Stimulated activated naive CD8-positive, alpha-beta T cell treated with anti-CD3 and anti-CD28 coated beads, Interleukin-15, Interleukin-2, amounts not matched to agents 100 ng/mL and 50 ng/mL, for 24 hours (primary cell): ENCODE results near the gene S100A7.

Experiments used
- H3K27ac Mint-ChIP-seq: one replicate; pipeline ENCODE4 v1.8.0; 2021; ENCODE audit warnings: mild to moderate bottlenecking, mixed read lengths
- H3K27me3 Mint-ChIP-seq: one replicate; pipeline ENCODE4 v1.8.0; 2021; ENCODE audit warnings: mixed read lengths
- H3K36me3 Mint-ChIP-seq: one replicate; pipeline ENCODE4 v1.8.0; 2021; ENCODE audit warnings: low read depth, mixed read lengths
- H3K4me1 Mint-ChIP-seq: one replicate; pipeline ENCODE4 v1.8.0; 2021; ENCODE audit warnings: low read depth, mixed read lengths
- H3K4me3 Mint-ChIP-seq: one replicate; pipeline ENCODE4 v1.8.0; 2021; ENCODE audit warnings: mild to moderate bottlenecking, mixed read lengths
- H3K9me3 Mint-ChIP-seq: one replicate; pipeline ENCODE4 v1.8.0; 2021; ENCODE audit warnings: mixed read lengths

S100A7 gene

GRCh38 chr1:153460551-153460950 lies at the start of gene S100A7:
S100A7 (minus strand) TSS chr1:153460651; CDS start chr1:153459013, 1,638 bp downstream.
- Mint-ChIP-seq H3K4me3 (no peak within 1 kb of the TSS), H3K4me1 (no peaks in the 10 kb centered on the region), H3K9me3 (no peaks in the 10 kb centered on the region), H3K27ac (no peak within 1 kb of the TSS), H3K27me3 (peaks cover 30% of the 10 kb centered on the region), H3K36me3 (no peaks in the 10 kb centered on the region)

- no peaks in the 10 kb centered on the region for H3K27me3 Mint-ChIP-seq
- no peak overlapping the region for H3K4me3 Mint-ChIP-seq
- no peaks in the 10 kb centered on the region for H3K9me3 Mint-ChIP-seq
- H3K4me1 Mint-ChIP-seq = peaks cover 11% of the 10 kb centered on the region
- H3K27ac Mint-ChIP-seq = peak overlapping the region; percentile 38
- H3K36me3 Mint-ChIP-seq = no peaks in the 10 kb centered on the region
Observed at GRCh38 chr1:153509729-153510354, 49.4 kb upstream of the S100A7 start.

GRCh38 chr1:153509036-153509435 lies 48.6 kb upstream of the S100A7 start:
- H3K9me3 Mint-ChIP-seq = no peaks in the 10 kb centered on the region
- H3K4me1 Mint-ChIP-seq = peaks cover 15% of the 10 kb centered on the region
- H3K27ac Mint-ChIP-seq = no peak overlapping the region
- no peak overlapping the region for H3K4me3 Mint-ChIP-seq
- H3K36me3 Mint-ChIP-seq = no peaks in the 10 kb centered on the region
- no peaks in the 10 kb centered on the region for H3K27me3 Mint-ChIP-seq

GRCh38 chr1:153507926-153508583 lies 47.6 kb upstream of the S100A7 start:
- H3K27ac Mint-ChIP-seq = no peak overlapping the region
- no peaks in the 10 kb centered on the region for H3K9me3 Mint-ChIP-seq

GRCh38 chr1:153506831-153507413 lies 46.5 kb upstream of the S100A7 start:
- Mint-ChIP-seq H3K4me1 (peaks cover 15% of the 10 kb centered on the region), H3K27ac (no peak overlapping the region), H3K36me3 (no peaks in the 10 kb centered on the region), H3K9me3 (no peaks in the 10 kb centered on the region), H3K4me3 (no peak overlapping the region), H3K27me3 (no peaks in the 10 kb centered on the region)

More at GRCh38 chr1:153507926-153508583, 47.6 kb upstream of the S100A7 start:
- Mint-ChIP-seq H3K4me1 (peaks cover 15% of the 10 kb centered on the region), H3K36me3 (no peaks in the 10 kb centered on the region), H3K4me3 (no peak overlapping the region), H3K27me3 (no peaks in the 10 kb centered on the region)

GRCh38 chr1:153506386-153506785 lies 45.9 kb upstream of the S100A7 start:
- no peaks in the 10 kb centered on the region for H3K27me3 Mint-ChIP-seq
- H3K4me3 Mint-ChIP-seq = no peak overlapping the region
- no peaks in the 10 kb centered on the region for H3K9me3 Mint-ChIP-seq
- no peak overlapping the region for H3K27ac Mint-ChIP-seq
- H3K36me3 Mint-ChIP-seq = no peaks in the 10 kb centered on the region
- H3K4me1 Mint-ChIP-seq = peaks cover 13% of the 10 kb centered on the region

- H3K4me1 Mint-ChIP-seq = peaks cover 6% of the 10 kb centered on the region
- no peaks in the 10 kb centered on the region for H3K36me3 Mint-ChIP-seq
- H3K27me3 Mint-ChIP-seq = no peaks in the 10 kb centered on the region
- no peaks in the 10 kb centered on the region for H3K9me3 Mint-ChIP-seq
- no peak overlapping the region for H3K4me3 Mint-ChIP-seq
- H3K27ac Mint-ChIP-seq = no peak overlapping the region
Observed at GRCh38 chr1:153505576-153505975, 45.1 kb upstream of the S100A7 start.

GRCh38 chr1:153503766-153504165 lies 43.3 kb upstream of the S100A7 start:
- Mint-ChIP-seq H3K27me3 (peaks cover 11% of the 10 kb centered on the region), H3K36me3 (no peaks in the 10 kb centered on the region), H3K27ac (no peak overlapping the region), H3K9me3 (no peaks in the 10 kb centered on the region), H3K4me3 (no peak overlapping the region), H3K4me1 (peaks cover 6% of the 10 kb centered on the region)

- Mint-ChIP-seq H3K27me3 (peaks cover 26% of the 10 kb centered on the region), H3K4me3 (no peak overlapping the region), H3K4me1 (no peaks in the 10 kb centered on the region), H3K27ac (no peak overlapping the region), H3K9me3 (no peaks in the 10 kb centered on the region), H3K36me3 (no peaks in the 10 kb centered on the region)
Observed at GRCh38 chr1:153498746-153499145, 38.3 kb upstream of the S100A7 start.

- H3K9me3 Mint-ChIP-seq = no peaks in the 10 kb centered on the region
- H3K27me3 Mint-ChIP-seq = peaks cover 26% of the 10 kb centered on the region
- no peak overlapping the region for H3K27ac Mint-ChIP-seq
- H3K4me3 Mint-ChIP-seq = no peak overlapping the region
- H3K4me1 Mint-ChIP-seq = no peaks in the 10 kb centered on the region
- no peaks in the 10 kb centered on the region for H3K36me3 Mint-ChIP-seq
Observed at GRCh38 chr1:153495536-153495935, 35.1 kb upstream of the S100A7 start.

- H3K4me3 Mint-ChIP-seq = no peak overlapping the region
- peaks cover 26% of the 10 kb centered on the region for H3K27me3 Mint-ChIP-seq
- H3K36me3 Mint-ChIP-seq = no peaks in the 10 kb centered on the region
- no peaks in the 10 kb centered on the region for H3K4me1 Mint-ChIP-seq
- H3K27ac Mint-ChIP-seq = no peak overlapping the region
- no peaks in the 10 kb centered on the region for H3K9me3 Mint-ChIP-seq
Observed at GRCh38 chr1:153494976-153495535, 34.6 kb upstream of the S100A7 start.

GRCh38 chr1:153493343-153493960 lies 33.0 kb upstream of the S100A7 start:
- Mint-ChIP-seq H3K27ac (no peak overlapping the region), H3K4me1 (no peaks in the 10 kb centered on the region), H3K27me3 (peaks cover 13% of the 10 kb centered on the region), H3K4me3 (no peak overlapping the region), H3K36me3 (no peaks in the 10 kb centered on the region), H3K9me3 (no peaks in the 10 kb centered on the region)

GRCh38 chr1:153490272-153491051 lies 30.0 kb upstream of the S100A7 start:
- Mint-ChIP-seq H3K27me3 (peaks cover 14% of the 10 kb centered on the region), H3K9me3 (no peaks in the 10 kb centered on the region), H3K27ac (no peak overlapping the region), H3K4me3 (no peak overlapping the region), H3K36me3 (no peaks in the 10 kb centered on the region), H3K4me1 (no peaks in the 10 kb centered on the region)

- Mint-ChIP-seq H3K4me3 (no peak overlapping the region), H3K9me3 (no peaks in the 10 kb centered on the region), H3K36me3 (no peaks in the 10 kb centered on the region), H3K27me3 (peaks cover 18% of the 10 kb centered on the region), H3K27ac (no peak overlapping the region), H3K4me1 (no peaks in the 10 kb centered on the region)
Observed at GRCh38 chr1:153488731-153489130, 28.3 kb upstream of the S100A7 start.
